Islet precursor cell (in vitro differentiated cells): ENCODE data around the gene STK39.

Experiments
- DNase-seq: peaks from one replicate; pipeline ENCODE4 v3.0.0-alpha.2; 2018

STK39 gene

DNA sequence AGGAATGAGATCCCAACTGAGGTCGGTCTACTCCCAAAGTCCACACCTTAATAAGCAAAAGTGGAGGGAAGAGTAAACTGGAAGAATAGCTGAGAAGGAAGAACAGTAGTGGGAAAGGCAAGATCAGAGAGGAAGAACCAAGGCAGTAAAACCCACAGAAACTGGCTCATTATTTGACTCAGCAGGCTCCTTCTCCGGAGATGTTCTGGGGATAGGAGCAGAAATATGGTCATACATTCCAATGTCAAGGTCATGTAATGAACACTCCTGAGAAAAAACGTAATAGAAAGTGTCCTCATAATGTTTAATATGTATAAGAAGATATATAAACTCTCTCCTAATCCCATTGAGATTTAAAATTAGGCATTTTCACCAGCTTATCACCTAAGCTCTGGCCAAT lies 39.5 kb downstream of the STK39 start:
- DNase-seq, result no peak

DNA sequence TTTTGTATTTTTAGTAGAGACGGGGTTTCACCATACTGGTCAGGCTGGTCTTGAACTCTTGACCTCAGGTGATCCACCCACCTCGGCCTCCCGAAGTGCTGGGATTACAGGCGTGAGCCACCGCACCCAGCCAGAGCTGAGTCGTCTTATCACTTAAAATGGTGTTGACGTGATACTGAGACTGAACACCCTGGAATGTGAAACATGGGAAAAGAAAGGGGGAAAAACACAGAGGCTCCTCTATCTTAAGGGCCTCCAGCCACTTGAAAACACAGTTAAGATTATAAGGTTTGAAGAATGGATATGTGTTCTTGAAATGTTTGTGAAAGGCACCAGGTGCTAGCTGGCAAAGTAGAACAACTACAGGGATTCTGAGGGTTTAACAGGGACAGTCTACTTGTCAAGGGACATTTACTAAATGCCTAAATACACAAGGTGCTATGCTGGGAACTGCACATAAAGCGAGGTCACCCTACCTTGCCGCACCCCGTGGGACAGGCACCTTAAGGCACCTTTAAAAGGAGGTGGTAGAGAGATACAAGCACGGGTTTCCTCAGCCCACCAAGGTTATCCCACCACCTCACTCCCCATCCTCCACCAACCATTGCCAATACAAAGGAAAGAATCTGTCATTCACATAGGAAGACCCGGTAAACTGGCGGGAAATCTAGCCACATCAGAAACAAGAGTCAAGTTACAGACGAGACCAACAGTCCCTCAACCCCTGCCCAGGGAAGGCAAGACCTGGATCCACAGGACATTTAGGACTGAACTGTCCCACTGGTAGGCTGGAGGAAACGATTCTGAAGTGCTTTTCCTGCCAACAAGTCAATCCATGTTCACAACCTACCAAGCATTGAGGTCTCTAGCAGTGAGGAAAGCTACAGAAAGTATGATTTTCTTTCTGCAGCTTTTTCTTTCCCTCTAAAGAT lies 43.4 kb downstream of the STK39 start:
- no peak for DNase-seq

DNA sequence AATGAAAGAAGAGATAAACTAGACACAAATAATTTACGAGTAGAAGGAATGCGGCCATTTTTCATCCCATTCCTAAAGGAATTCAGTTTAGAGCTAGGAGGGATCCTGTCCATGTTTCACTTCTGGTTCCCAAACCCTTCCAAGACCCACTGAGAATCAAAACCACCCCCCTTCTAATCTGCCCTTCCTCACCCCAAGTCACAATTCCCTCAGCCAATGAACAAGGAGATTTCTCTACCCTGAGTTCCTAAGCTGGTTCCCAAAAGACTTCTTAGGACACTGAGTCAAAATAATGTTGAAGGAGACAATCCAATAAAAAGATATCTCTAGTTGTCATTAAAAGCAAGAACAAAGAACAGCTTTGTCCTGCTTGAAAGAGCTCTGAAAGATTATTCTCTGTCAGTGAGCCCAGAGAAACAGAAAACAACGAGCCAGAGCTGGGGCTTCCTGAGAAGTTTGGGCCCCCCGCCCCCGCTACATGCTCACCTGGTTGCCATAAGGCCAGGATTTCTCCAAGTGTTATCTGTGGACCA lies 45.7 kb downstream of the STK39 start:
- DNase-seq, result no peak

DNA sequence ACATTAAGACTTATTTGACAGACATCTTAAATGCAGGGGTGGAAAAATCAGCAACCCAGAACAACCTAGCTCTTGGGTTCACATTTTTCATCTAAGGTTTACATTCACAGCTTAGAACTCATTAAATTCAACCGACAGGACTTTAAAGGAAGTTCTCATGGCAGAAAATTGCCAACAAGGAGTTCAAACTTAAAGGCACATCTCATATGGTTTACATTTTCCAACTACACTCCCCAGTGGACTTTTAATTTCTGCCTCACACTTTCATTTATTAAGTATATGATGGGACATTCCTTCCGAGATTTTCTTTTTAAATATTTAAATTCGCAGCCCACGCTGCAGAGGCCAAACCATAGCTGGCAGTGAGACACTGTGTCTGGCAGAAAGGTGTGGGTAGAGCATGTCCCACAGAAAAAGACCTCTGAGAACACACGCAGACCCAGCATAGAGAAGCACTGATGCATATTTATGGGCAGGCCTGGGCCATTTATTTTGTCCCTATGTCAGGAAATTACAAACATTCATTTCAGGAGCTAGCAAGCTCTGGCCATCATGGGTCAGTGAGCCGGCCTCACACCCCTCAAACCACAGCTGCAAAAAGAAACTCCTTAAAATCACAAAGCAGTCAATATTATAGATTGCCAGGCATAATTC lies 46.3 kb downstream of the STK39 start:
- DNase-seq, result no peak

DNA sequence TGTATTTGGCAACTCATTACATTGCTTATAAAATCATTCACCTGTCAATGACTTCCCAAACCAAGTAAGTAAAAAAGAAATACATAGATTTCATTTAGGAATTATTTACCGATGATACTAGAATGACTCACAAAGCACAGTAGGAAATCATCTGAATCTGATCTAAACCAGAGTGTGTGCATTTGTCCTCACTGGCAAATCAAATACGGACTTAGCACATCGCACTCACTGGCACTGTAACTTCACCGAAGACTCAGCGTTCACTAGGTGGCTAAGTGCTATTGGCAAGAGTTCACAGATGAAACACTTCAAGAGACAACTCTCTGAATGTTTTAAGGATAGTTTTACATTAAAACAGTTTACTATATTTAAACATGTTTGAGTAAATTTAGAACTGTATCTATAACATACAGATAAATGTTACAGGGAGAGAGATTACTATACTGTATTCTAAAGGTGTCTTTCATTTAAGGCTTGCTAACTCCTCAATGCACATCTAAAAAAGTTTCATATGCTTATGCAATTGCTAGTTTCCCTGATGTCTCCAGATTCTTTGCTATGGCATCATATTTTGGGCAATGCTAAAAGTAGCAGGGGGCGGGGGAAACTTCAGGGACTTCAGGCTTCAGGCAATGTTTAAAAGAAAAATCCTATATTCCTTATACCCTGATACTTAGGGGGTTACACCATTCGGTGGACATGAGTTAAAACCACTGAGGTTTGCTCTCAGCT lies 48.8 kb downstream of the STK39 start:
- no peak for DNase-seq

DNA sequence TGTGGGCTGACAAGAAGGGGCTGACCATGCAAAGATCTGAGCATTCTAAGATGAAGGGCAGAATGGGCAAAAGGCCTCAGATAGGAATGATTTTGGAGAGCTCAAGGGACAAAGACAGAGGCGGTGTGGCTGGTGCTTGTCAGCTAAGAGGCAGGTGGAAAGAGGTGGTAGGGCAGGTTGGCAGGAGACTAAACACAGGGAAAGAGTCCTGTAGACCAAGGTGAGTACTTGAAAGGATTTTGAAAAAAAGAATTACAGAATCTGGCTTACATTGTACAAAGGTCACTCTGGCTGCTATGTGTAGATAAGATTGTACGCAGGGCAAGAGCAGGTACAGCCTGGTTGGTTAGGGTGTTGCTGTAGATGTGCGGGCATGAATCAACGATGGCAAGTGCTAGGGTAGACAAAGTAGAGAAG lies 50.6 kb downstream of the STK39 start:
- DNase-seq, result no peak

DNA sequence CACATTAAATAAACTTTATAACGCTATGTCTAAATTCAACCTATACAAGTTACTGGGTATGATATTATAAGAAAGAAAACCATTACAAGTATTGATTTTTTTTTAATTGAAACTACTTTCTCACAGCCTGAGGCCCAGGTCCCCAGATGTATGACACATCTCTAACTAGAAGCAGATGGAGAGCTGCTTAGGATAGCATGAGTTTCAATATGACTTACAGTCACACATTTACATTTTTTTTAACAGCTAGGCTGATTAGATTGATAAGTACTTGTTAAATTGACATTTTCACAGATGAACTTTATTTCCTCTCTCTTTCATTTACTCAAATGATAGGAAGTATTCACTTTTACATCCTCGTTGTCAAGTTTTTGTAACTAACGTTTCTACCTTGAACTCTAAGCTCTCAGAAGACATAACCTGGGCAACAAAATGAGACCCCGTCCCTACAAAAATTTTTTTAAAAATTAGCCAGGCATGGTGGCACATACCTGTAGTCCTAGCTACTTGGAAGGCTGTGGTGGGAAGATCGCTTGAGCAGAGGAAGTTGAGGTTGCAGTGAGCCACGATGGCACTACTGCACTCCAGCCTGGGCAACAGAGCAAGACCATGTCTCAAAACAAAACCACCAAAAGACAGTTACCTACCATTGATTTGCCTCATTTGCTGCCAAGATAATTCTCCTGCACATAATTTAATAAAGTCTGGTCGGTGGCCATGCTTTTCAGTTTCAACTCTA lies 52.4 kb downstream of the STK39 start:
- DNase-seq, result no peak

DNA sequence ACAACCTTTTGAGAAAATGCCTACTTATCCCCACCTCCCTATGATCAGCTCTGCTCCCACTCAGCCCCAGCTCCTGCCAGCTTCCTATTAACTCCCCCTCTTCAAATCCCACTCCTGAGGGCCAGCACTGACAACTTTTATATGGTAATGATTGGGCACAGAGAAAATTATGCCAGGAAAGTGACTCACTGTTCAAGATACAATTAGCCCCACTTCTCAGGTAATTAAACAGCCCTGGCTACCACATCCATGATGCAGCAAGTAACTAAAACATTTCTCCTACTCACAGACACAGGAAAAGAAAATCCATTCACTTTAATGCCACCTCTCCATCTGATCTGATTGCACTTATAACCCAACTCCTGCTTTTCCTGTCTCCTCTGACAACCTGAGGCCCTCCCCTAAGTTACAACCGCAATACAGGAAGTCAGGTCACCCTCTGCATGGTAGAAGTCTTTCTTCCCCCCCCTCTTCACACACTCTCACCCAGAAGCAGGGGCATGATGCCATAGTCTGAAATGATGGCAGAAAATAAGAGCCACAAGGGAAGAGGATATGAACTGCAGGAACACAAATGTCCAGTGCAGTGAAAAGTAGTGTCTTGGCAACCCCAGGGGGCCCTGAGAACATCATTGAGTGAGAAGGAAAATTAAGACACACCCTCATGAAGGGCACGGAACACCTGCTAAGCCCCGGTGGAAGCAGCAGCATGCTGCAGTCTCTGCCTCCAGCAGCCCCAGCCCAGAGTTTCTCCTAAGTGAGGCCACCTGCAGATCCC lies 54.4 kb downstream of the STK39 start:
- DNase-seq, result no peak

DNA sequence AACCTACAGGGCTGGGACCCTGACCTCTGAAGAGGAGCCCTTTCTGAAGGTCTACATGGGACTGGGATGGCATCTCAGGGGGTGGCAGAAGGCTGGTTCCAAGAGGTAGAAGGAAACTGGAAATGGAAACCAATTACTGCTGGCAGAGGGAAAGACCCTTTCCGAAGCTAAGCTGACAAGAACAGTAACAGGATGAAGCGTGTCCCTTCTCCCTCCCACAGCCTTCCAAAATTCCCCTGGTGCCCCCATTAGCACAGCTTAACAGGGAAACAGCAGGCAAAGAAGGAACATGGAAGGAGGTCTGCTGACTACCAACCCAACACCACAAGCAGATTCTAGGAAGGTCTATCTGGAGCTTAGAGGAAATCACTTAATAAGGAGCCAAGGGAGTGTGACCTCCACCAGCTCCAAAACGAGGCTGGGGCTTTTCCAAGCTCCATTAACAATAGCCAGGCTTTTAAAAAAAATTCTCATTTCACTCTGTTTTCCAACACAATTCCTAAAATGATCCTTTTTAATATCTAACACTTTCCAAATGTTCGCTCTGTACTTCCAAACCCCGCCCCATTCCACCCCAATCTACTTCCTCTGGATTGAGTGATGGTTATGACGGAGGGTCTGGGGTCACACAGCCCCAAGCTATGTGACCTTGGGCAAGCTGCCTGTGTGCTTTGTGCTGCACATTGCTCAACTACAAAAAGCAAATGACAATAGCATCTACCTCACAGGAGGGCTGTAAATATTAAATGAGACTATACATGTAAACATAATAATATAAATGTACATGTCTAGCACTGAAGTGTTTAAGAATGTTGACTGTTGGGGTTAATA lies 55.2 kb downstream of the STK39 start:
- DNase-seq, result no peak

DNA sequence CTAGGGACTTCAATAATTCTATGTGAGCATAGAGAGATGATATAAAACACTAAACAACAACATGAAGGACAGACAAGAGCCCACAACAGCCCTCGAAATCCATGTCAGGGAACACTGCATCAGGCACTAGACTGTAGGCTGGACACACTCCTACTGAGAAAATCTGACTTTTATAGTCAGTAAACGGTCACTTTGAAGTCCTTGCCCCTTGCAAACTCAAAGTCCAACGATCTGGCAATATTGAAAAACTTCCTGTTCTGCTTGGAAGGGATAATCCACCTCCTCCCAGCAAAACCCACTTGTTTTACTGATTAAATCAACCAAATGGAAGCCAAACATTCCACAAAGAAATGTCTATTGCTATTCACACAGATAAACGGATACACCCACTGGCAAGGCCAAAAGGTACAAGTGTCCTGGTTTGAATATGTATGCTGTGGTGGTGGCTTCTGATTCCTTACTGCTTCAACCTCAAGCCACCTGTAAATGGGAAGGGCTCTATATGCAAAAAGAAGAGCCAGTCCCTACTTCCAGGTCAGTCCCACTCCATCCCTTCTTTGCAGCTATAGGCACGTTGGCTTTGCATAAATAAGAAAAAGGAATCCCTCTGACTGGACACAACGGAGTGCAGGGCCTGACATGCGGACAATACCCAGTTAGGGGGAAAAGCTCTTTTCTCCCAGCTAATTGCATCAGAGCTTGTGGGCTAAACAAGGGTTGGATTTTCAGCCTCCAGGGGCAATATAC lies 56.6 kb downstream of the STK39 start:
- no peak for DNase-seq

DNA sequence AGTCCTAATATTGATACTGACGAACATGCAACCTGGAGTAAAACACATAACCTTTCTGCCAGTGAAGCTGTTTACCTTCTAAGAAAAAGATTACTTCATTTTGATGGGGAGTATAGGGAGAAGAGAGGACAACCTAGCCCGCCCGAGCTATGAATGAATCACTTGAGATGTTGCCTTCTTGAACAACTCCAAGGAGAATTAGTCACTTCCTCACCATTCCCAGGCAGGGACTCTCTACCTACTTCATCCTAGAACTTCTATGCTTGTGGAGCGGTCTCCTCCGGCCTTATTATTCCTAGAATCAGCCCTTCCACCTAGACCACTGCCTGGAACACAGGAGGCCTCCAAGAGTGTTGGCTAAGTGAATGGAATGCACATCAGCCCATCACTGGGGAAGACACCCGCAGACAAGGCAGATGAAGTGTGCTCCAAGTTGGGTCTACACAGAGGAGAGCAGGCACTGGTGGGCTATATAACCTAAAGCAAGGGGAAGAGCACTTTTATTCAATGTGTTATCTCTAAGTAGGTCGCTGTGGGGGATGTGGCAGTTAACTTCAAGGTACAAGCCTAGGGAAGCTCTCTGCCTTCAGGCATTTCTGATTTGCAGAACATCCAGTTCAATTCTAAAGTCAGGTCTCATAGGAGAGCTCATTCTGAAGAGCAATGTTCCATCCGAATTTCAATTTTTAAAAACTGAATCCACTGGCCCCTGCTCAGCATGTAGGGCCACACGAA lies 57.4 kb downstream of the STK39 start:
- DNase-seq, result no peak

DNA sequence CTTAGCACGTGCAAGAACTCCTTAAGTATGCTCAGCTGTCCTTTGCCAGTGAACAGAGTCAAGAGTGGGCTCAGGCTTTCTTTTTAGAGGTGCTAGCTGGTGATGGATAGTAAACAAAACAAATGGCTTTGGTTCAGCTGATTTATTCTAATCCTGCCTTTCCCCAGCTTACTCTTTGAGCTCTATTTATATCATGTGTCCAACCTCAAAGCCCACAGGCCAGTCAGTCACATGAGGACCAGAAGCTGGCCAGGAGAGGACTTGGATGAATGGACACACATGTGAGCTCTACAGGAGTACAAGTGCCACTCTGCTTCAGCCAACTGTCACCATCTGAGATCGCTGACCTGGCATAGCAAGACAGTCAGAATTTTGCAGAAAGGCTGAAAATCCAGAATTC lies 59.4 kb downstream of the STK39 start:
- no peak for DNase-seq

DNA sequence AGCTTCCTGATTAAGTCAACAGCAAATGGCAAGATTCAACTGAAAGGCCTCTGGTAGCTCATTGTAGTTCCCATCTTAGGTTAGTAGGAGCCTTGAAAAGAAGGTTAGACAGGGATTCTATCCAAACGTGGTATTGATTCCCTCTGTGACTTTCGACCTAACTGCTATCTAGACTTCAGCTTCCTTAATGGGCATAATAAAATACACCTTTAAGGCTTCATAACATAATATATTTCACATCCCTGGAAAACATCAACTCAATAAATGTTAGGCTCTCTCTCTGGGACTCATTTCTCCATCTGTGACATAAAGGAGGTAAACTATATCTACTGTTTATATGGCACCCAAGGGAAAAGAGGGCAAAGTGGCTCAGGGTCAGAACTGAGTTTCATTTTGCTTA lies 60.9 kb downstream of the STK39 start:
- DNase-seq, result no peak

DNA sequence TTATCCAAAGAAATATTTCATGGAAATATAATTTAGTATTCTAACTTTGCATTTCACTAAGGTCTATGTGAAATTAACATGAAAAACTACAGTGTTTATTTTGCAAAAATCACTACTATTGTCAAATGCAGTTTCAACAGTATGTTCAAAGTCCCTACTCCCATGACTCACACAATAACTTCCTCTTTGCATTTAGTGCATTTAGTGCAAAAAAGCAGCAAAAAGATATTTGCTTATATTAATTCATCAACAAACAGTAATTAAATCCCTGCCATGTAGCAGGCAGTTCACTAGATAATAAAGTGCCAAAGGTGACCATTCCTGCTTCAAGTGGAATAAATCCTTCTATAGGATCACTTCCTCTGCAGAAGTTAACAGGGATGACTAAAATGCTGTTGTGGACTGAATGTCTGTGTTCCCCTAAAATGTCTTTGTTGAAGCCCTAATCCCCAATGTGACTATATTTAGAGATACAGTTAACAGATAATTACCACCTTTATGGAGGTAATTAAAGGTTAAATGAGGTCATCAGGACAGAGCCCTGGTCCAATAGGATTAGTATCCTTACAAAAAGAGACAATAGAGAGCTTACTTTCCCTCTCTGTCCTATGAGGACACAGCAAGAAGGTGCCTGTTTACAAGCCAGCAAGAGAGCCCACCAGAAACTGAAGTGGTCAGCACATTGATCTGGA lies 61.7 kb downstream of the STK39 start:
- no peak for DNase-seq

DNA sequence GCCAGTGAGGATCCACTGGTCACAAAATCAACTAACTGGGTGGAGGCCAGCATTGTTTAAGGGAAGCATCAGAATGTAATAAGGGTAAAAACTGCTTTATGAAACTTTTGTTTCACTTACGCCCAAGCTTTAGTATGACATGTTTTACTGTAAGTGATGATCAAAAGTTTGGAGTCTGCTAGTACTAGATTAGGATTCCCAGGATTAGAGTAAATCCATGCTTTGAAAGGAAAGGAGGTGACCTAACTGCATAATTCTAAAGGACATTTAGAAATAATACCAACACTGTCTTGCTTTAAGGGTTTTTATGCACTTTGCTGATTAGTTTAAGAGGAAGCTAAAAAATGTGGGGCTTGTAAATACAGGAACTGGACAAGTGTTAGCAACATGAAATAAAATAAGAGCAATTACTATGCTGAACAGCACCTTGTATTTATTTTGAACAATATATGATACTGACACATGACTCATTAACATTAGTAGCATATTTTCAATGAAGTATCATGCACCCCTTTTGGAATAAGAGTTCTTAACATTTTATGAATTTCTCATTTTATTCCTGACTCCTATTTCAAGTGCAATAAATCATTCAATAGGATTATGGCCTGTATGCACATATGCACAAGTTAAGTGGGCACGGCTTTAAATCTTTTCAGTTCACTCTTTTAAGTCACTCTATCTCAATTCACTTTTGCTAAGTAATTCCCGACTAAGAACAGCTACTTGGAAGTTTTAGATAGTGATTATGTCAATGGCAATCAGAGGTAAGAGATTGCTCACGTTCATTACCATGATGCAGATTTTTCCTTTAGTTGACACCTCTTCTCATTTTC lies 62.5 kb downstream of the STK39 start:
- no peak for DNase-seq

DNA sequence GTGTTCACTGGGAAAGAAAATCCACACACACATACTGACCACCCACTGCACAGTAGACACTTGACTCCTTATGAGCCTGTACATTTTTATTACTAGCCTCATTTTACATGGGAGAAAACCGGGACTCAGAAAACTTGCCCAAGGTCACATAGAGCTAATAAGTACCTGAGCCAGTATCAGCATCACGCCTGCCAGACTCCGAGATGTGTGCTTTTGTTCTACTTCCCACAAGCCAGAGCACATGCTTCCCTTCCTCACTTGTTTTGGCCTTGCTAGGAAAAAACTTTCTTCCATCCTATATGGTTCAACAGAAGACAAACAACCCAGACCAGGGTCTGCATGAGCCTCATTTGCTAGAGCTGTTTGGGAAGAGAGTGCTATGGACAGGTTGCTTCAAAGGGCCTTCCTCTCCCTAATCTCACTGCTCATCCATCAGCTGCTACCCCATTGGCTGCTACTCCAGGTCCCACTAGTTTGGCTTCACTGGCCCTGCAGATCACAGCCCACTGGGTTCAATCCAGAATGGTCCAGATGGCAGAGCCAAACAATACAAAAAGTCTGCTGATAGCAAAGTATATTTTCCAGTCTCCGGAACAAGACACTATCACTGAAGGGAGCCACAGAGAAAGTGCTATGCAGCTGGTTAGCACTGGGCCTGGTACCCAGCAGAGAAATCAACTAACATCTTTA lies 63.9 kb downstream of the STK39 start:
- DNase-seq, result no peak

DNA sequence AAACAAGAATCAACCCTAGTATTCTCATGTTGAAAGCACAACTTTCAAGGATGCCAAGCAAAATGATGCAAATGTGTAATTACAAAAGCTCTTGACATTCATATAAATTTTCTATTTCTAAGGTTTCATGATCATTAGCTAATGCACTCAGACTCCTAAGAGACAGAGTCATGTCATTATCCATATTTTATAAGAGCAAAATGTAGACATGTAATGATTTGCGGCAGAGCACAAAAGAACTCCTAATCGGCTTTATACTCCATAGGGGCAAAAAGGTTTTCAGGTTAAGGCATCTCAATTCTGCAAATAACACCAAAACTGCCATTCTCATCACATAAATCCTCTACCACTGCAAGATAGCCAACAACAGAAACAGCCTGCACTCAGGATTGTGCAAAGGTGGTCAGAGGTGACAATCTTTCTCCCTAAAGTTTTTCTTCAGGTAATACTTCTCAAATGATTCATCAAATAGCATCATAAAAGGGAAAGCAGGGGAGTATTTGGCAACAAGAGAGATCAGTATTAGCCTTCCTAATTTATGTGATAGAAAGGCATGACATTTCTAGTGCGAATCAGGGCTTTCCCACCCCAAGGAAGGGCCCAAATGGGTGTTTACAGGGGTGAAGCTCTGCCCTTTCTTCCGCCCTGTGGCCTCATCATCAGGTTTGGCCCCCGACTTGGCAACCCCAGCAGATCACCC lies 64.7 kb downstream of the STK39 start:
- no peak for DNase-seq
